ENCODE data around the gene NHERF2.

DNA sequence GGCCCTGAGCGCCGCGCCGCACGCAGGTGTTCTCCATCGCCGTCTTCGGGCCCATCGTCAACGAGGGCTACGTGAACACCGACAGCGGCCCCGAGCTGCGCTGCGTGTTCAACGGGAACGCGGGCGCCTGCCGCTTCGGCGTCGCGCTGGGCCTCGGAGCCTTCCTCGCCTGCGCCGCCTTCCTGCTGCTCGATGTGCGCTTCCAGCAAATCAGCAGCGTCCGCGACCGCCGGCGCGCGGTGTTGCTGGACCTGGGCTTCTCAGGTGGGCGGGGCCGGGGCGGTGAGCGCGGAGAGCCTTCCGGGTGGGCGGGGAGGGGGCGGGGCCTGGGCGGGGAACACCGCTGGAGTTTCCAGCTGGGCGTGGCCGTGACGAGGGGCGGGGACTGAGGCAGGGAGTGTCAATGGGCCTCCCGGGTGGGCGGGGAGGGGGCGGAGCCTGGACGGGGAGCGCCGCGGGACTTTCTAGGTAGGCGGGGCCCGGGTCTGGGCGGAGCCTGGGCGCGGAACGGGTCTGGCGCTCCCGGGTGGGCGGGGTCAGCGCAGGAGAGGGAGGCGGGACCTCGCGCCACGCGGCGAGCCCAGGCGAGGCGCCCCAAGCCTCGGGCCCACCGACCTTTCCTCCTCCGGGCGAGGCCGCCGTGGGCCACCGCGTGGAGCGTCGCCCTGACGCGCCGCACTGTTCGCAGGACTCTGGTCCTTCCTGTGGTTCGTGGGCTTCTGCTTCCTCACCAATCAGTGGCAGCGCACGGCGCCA is 34.6 kb upstream of the NHERF2 start:
- TF ChIP-seq, protein P1, sequence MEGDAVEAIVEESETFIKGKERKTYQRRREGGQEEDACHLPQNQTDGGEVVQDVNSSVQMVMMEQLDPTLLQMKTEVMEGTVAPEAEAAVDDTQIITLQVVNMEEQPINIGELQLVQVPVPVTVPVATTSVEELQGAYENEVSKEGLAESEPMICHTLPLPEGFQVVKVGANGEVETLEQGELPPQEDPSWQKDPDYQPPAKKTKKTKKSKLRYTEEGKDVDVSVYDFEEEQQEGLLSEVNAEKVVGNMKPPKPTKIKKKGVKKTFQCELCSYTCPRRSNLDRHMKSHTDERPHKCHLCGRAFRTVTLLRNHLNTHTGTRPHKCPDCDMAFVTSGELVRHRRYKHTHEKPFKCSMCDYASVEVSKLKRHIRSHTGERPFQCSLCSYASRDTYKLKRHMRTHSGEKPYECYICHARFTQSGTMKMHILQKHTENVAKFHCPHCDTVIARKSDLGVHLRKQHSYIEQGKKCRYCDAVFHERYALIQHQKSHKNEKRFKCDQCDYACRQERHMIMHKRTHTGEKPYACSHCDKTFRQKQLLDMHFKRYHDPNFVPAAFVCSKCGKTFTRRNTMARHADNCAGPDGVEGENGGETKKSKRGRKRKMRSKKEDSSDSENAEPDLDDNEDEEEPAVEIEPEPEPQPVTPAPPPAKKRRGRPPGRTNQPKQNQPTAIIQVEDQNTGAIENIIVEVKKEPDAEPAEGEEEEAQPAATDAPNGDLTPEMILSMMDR (IDR thresholded peaks at IDR 0.05): peak in 1 of 6 experiments; percentile 6
- peak; percentile 49 to 50 for TF ChIP-seq POLR2A (IDR thresholded peaks at IDR 0.05)
